ENCODE data around the gene C19orf25. TPM values are rescaled to one million over a fixed set of nuclear protein-coding genes. Genes with fewer than 3 reads are reported as not detected.
"Not testable (repeated sequence)": the region's sequence is repeated elsewhere in the genome, so short reads cannot be mapped to it uniquely, and the experiment has no call there.

C19orf25 gene
- total and polyA plus RNA-seq, 2 of the 13 experiments (the other 11 are each of a cell fraction or from before 2014, with no cell fraction given), result 14.2 to 32.4 TPM

DNA sequence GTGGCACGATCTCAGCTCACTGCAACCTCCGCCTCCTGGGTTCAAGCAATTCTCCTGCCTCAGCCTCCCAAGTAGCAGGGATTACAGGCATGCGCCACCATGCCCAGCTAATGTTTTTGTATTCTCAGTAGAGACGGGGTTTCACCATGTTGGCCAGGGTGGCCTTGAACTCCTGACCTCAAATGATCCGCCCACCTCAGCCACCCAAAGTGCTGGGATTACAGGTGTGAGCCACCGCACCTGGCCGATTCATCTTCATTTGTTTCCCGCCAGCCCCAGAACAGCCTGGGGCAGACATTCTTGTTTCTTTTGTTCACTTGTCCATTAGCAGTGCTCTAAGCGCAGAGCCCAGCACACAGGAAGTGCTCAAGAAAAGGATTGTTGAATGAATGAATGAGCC is 2.0 kb downstream of the C19orf25 start:
- FAIRE-seq; in situ Hi-C loops (cut with HindIII; ENCODE audit: extremely low pct_ligation_motif_present, low pct_unique_long_range_greater_than_20kb); BruUV-seq (replicated peaks); CTCF ChIA-PET (ENCODE audit: low intra/inter-chr PET ratio, low total read pairs); H3K4me3 ChIP-seq (replicated peaks in 1 of 3; ENCODE audit: insufficient read depth in 1 of 3, low read depth in 2 of 3, low read length in 3 of 3); H3K36me3 ChIP-seq (replicated peaks in 1 of 2; ENCODE audit: control insufficient read depth in 1 of 2, insufficient read depth in 2 of 2, low read length in 2 of 2); H4K20me1 ChIP-seq (ENCODE audit: insufficient read depth, low read length); H3K9me3 ChIP-seq (ENCODE audit: low read length); H2AFZ ChIP-seq (ENCODE audit: low read length); intact Hi-C loops (cut with micrococcal nuclease; ENCODE audit: unreplicated experiment); H3K9ac ChIP-seq (ENCODE audit: insufficient read depth, low read depth, low read length); ATAC-seq; H3K27ac ChIP-seq (ENCODE audit: extremely low read length, insufficient read depth, low read length); H3K27me3 ChIP-seq (ENCODE audit: control insufficient read depth in 1 of 2, insufficient read depth in 2 of 2, low read length in 2 of 2); DNase-seq (ENCODE audit: low spot score): not testable (repeated sequence)
- 89% methylated on average over 9 of the region's 9 CpGs for WGBS (ENCODE audit: low lambda C conversion rate)
- Histone ChIP-seq H3K4me2 (ENCODE audit: low read depth, low read length) (peak overlapping the region; percentile 67), H3K4me1 (ENCODE audit: insufficient read depth, low read length) (peaks cover 40% of the 10 kb centered on the region), H3K79me2 (ENCODE audit: insufficient read depth, low read length) (peaks cover 16% of the 10 kb centered on the region)
- TF ChIP-seq NR2C2 (CRISPR knock-in tag; IDR thresholded peaks at IDR 0.05; ENCODE audit: borderline replicate concordance) (peak; percentile 48; the same call in 1 of the 2 replicates), NR2F6 (IDR thresholded peaks at IDR 0.05) (peak; percentile 38), NR2F6 (CRISPR knock-in tag; IDR thresholded peaks at IDR 0.05) (0 out of 2 replicates have a peak, but pooled peaks have one; percentile 27), ZNF3 (CRISPR knock-in tag; IDR thresholded peaks at IDR 0.05) (0 out of 2 replicates have a peak, but pooled peaks have one; percentile 36), NR2F1 (CRISPR knock-in tag; IDR thresholded peaks at IDR 0.05) (peak; percentile 31 to 35; a peak in 1 of 4 replicates), RARA (CRISPR knock-in tag; IDR thresholded peaks at IDR 0.05) (peak; percentile 59), RXRA (CRISPR knock-in tag; IDR thresholded peaks at IDR 0.05) (peak; percentile 53; the same call in 1 of the 2 replicates), ZNF460 (CRISPR knock-in tag; IDR thresholded peaks at IDR 0.05; ENCODE audit: borderline replicate concordance) (peak; percentile 90)
- TF ChIP-seq, protein P1, sequence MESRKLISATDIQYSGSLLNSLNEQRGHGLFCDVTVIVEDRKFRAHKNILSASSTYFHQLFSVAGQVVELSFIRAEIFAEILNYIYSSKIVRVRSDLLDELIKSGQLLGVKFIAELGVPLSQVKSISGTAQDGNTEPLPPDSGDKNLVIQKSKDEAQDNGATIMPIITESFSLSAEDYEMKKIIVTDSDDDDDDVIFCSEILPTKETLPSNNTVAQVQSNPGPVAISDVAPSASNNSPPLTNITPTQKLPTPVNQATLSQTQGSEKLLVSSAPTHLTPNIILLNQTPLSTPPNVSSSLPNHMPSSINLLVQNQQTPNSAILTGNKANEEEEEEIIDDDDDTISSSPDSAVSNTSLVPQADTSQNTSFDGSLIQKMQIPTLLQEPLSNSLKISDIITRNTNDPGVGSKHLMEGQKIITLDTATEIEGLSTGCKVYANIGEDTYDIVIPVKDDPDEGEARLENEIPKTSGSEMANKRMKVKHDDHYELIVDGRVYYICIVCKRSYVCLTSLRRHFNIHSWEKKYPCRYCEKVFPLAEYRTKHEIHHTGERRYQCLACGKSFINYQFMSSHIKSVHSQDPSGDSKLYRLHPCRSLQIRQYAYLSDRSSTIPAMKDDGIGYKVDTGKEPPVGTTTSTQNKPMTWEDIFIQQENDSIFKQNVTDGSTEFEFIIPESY (CRISPR knock-in tag; IDR thresholded peaks at IDR 0.05), result peak; percentile 59
- TF ChIP-seq, protein P2, sequence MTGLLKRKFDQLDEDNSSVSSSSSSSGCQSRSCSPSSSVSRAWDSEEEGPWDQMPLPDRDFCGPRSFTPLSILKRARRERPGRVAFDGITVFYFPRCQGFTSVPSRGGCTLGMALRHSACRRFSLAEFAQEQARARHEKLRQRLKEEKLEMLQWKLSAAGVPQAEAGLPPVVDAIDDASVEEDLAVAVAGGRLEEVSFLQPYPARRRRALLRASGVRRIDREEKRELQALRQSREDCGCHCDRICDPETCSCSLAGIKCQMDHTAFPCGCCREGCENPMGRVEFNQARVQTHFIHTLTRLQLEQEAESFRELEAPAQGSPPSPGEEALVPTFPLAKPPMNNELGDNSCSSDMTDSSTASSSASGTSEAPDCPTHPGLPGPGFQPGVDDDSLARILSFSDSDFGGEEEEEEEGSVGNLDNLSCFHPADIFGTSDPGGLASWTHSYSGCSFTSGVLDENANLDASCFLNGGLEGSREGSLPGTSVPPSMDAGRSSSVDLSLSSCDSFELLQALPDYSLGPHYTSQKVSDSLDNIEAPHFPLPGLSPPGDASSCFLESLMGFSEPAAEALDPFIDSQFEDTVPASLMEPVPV (CRISPR knock-in tag; IDR thresholded peaks at IDR 0.05), result 0 out of 2 replicates have a peak, but pooled peaks have one; percentile 24
- TF ChIP-seq, protein P3, sequence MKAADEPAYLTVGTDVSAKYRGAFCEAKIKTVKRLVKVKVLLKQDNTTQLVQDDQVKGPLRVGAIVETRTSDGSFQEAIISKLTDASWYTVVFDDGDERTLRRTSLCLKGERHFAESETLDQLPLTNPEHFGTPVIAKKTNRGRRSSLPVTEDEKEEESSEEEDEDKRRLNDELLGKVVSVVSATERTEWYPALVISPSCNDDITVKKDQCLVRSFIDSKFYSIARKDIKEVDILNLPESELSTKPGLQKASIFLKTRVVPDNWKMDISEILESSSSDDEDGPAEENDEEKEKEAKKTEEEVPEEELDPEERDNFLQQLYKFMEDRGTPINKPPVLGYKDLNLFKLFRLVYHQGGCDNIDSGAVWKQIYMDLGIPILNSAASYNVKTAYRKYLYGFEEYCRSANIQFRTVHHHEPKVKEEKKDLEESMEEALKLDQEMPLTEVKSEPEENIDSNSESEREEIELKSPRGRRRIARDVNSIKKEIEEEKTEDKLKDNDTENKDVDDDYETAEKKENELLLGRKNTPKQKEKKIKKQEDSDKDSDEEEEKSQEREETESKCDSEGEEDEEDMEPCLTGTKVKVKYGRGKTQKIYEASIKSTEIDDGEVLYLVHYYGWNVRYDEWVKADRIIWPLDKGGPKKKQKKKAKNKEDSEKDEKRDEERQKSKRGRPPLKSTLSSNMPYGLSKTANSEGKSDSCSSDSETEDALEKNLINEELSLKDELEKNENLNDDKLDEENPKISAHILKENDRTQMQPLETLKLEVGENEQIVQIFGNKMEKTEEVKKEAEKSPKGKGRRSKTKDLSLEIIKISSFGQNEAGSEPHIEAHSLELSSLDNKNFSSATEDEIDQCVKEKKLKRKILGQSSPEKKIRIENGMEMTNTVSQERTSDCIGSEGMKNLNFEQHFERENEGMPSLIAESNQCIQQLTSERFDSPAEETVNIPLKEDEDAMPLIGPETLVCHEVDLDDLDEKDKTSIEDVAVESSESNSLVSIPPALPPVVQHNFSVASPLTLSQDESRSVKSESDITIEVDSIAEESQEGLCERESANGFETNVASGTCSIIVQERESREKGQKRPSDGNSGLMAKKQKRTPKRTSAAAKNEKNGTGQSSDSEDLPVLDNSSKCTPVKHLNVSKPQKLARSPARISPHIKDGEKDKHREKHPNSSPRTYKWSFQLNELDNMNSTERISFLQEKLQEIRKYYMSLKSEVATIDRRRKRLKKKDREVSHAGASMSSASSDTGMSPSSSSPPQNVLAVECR (CRISPR knock-in tag; IDR thresholded peaks at IDR 0.05; ENCODE audit: borderline replicate concordance), result peak; percentile 30; the same call in 1 of the 2 replicates
- POLR2A ChIA-PET, result interaction anchor here (1.2 to 2.8 kb wide), 3 partner anchors 14 to 22 kb away, joined by 4 to 16 read pairs (median 15); partner anchors contain the start of genes PCSK4 and REEP6
